Panc1 (cell line): Measurements from ENCODE around the gene PHKG1. TPM values are rescaled to one million over a fixed set of nuclear protein-coding genes. Genes with fewer than 3 reads are reported as not detected.
"Not testable (repeated sequence)": the region's sequence is repeated elsewhere in the genome, so short reads cannot be mapped to it uniquely, and the experiment has no call there.

Experiments
- ATAC-seq: fragments of 200-7000 bp; cut with Tn5 transposase; 2 replicates; pipeline ENCODE4 v1.9.1; 2020; ENCODE audit warnings: mild to moderate bottlenecking, moderate library complexity
- Bru-seq: library from RNA; stranded (reverse); fragments of 400-500 nt; gene quantifications from one replicate; lab custom pipeline; 2021; lab: Mats Ljungman, UMichigan
- BruChase-seq, 2 experiments: library from RNA; stranded (reverse); fragments of 400-500 nt; gene quantifications; one replicate each; lab custom pipeline; 2021; lab: Mats Ljungman, UMichigan
- BruUV-seq: library from RNA; stranded (reverse); fragments of 400-500 nt; replicated peaks from 2 replicates; lab custom pipeline; 2021; lab: Mats Ljungman, UMichigan
- CTCF ChIA-PET: fragments of 300-600 bp; sonication (Branson Sonifier 250); formaldehyde crosslinking; loops from one replicate; lab custom pipeline; 2022; ENCODE audit warnings: antibody characterized with exemption; lab: Charles Lee
- POLR2A ChIA-PET: fragments of 300-600 bp; sonication (Branson Sonifier 250); formaldehyde crosslinking; loops from one replicate; lab custom pipeline; 2022; ENCODE audit warnings: antibody characterized with exemption; lab: Charles Lee
- DNase-seq: peaks from one replicate; pipeline ENCODE4 v3.0.0-alpha.2; 2010; ENCODE audit warnings: low read depth, low spot score
- H3K27ac ChIP-seq: 2 replicates; pipeline ENCODE4 v1.5.1; 2011; ENCODE audit warnings: mild to moderate bottlenecking, low read length, inconsistent platforms
- H3K27me3 ChIP-seq: fragments of 200-500 bp; sonication (Bioruptor generic); 2 replicates; pipeline ENCODE4 v1.6.0; 2014; ENCODE audit warnings: low read length, inconsistent platforms; ENCODE audit not compliant: control insufficient read depth, insufficient read depth
- H3K36me3 ChIP-seq: fragments of 200-500 bp; sonication (Bioruptor generic); 2 replicates; pipeline ENCODE4 v1.5.1; 2014; ENCODE audit warnings: inconsistent platforms, mild to moderate bottlenecking, low read length, moderate library complexity; ENCODE audit not compliant: control insufficient read depth, insufficient read depth
- H3K4me1 ChIP-seq: 2 replicates; pipeline ENCODE4 v1.5.1; 2011; ENCODE audit warnings: inconsistent platforms, mild to moderate bottlenecking, low read length, moderate library complexity; ENCODE audit not compliant: control insufficient read depth, insufficient read depth
- H3K4me3 ChIP-seq, 2 experiments: 2 replicates each; pipeline ENCODE4 v1.5.1; 2011 to 2012; ENCODE audit warnings: low read depth in 2 of 2, low read length in 2 of 2, mild to moderate bottlenecking in 2 of 2, inconsistent platforms in 1 of 2, moderate library complexity in 1 of 2
- H3K9me3 ChIP-seq: fragments of 200-500 bp; sonication (Bioruptor generic); 2 replicates; pipeline ENCODE4 v1.5.1; 2014; ENCODE audit warnings: low read depth, mild to moderate bottlenecking, inconsistent platforms, low read length, moderate library complexity; ENCODE audit not compliant: control insufficient read depth, insufficient read depth
- POLR2AphosphoS5 ChIP-seq: IDR thresholded peaks from 2 replicates; pipeline ENCODE4 v1.6.1; 2012; ENCODE audit warnings: mild to moderate bottlenecking, low read depth, low read length, moderate library complexity
- SIN3A ChIP-seq: IDR thresholded peaks from 2 replicates; pipeline ENCODE4 v1.6.1; 2012; ENCODE audit warnings: low read depth, mild to moderate bottlenecking, low read length, moderate library complexity, borderline replicate concordance; ENCODE audit not compliant: insufficient read depth
- TCF7L2 ChIP-seq: IDR thresholded peaks from 2 replicates; pipeline ENCODE4 v1.6.1; 2011; ENCODE audit warnings: mild to moderate bottlenecking, low read depth, low read length, inconsistent platforms
- in situ Hi-C: cut with HindIII; loops from 2 replicates; pipeline ENCODE4 v1.10.0; 2016; ENCODE audit warnings: low sequenced_read_pairs, low pct_unique_long_range_greater_than_20kb
- intact Hi-C: fragments of 100-400 bp; cut with micrococcal nuclease; formaldehyde crosslinking; loops from one replicate; pipeline ENCODE4 v1.10.0; 2022; ENCODE audit not compliant: unreplicated experiment
- long read RNA-seq: library from polyadenylated mRNA; unstranded; transcript quantifications from one replicate; pipeline ENCODE4 v2.0.0, GENCODE V29; 2021; ENCODE audit not compliant: unreplicated experiment
- polyA plus RNA-seq: library from polyadenylated mRNA; unstranded; fragments of >200 nt; gene quantifications from one replicate; pipeline ENCODE4 v1.2.1, GENCODE V29; 2012; ENCODE audit warnings: missing spikeins; ENCODE audit not compliant: insufficient read length
- total RNA-seq: library from RNA; stranded (reverse); gene quantifications from one replicate; pipeline ENCODE4 v1.2.1, GENCODE V29; 2021; ENCODE audit not compliant: unreplicated experiment
- TF ChIP-seq, protein P1 (sequence below): fragments of 450-650 bp; IDR thresholded peaks from 2 replicates; pipeline ENCODE4 v1.5.1; 2017; ENCODE audit warnings: mild to moderate bottlenecking
- TF ChIP-seq, protein P2 (sequence below), 2 experiments: IDR thresholded peaks; 2 replicates each; pipeline ENCODE4 v1.6.1; 2011 to 2012; ENCODE audit warnings: low read depth in 2 of 2, control low read depth in 1 of 2, low read length in 1 of 2, mild to moderate bottlenecking in 1 of 2, moderate library complexity in 1 of 2; ENCODE audit not compliant: insufficient read depth in 1 of 2

Gene PHKG1
- total RNA-seq (0.67 TPM), Bru-seq, nascent RNA (percentile 34 among the genes with signal in this experiment), BruChase-seq, experiment 1, labeled RNA remaining after a 2-hour chase (percentile 44 among the genes with signal in this experiment), BruChase-seq, experiment 2, labeled RNA remaining after a 6-hour chase (percentile 40 among the genes with signal in this experiment)
- 1.3 TPM for polyA plus RNA-seq
- long read RNA-seq, partial matches to known transcripts: 0 of 9 reads
- long read RNA-seq, other reads (novel, unspliced or antisense): 9 of 9 reads

DNA sequence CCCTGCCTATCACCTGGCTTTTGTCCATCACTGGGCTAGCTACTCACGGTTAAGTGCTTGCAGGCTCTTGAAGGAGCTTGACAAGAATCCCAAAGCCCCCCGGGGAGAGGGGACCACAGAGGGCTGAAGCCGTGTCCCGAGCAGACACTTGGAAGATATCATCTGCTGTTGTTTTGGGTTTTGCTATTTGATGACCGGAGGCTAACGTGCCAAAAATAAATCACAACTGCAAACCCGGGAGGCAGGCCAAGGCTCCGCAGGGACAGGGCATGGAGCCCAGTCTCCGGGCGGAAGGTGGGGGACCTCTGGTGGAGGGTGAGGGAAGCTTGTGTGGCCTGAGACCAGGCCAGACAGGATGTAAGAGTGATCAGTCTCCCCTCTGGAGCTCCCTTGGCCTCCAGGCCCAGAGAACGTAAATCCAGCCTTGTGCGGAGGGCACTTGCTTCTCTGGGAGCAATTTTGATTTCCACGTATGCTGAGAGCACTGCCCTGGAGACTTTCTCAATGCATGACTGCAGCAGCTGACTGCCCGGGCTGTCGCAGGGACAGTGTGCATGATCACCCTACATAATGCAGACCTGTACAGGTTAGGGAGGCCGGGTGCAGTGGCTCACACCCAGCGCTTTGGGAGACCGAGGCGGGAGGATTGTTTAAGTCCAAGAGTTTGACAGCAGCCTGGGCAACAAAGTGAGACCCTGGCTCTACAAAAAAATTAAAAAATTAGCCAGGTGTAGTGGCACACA is at the start of gene PHKG1:
Gene PHKG1 (minus strand): TSS at position 164 of the 743 bp plus-strand sequence. CDS start 4,011 bp downstream, outside the sequence.
- Histone ChIP-seq H3K36me3 (no peaks in the 10 kb centered on the region), H3K4me3 (no peak within 1 kb of the TSS), H3K4me1 (peaks cover 12% of the 10 kb centered on the region; the same call in 1 of the 2 replicates), H3K27ac (peak within 1 kb of the TSS; percentile 29; the same call in 1 of the 2 replicates), H3K27me3 (no peaks in the 10 kb centered on the region), H3K9me3 (no peaks in the 10 kb centered on the region)
- intact Hi-C loops: no loop called here
- CTCF ChIA-PET: interaction anchor here (0.5 to 1.2 kb wide), 4 partner anchors 13 to 35 kb away, joined by 3 to 5 read pairs (median 4); partner anchors contain the start of gene CHCHD2
- in situ Hi-C loops: no loop called here
- BruUV-seq: no TSS peak
- POLR2A ChIA-PET: interaction anchor here (0.5 to 0.6 kb wide), 2 partner anchors 39 to 87 kb away, joined by 3 to 6 read pairs; no protein-coding TSS in a partner anchor
- DNase-seq (no peak), ATAC-seq (peak; percentile 92)
- TF ChIP-seq POLR2AphosphoS5: no peak; the same call in 1 of the 2 replicates
- TF ChIP-seq, protein P1, sequence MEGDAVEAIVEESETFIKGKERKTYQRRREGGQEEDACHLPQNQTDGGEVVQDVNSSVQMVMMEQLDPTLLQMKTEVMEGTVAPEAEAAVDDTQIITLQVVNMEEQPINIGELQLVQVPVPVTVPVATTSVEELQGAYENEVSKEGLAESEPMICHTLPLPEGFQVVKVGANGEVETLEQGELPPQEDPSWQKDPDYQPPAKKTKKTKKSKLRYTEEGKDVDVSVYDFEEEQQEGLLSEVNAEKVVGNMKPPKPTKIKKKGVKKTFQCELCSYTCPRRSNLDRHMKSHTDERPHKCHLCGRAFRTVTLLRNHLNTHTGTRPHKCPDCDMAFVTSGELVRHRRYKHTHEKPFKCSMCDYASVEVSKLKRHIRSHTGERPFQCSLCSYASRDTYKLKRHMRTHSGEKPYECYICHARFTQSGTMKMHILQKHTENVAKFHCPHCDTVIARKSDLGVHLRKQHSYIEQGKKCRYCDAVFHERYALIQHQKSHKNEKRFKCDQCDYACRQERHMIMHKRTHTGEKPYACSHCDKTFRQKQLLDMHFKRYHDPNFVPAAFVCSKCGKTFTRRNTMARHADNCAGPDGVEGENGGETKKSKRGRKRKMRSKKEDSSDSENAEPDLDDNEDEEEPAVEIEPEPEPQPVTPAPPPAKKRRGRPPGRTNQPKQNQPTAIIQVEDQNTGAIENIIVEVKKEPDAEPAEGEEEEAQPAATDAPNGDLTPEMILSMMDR: no peak; the same call in 1 of the 2 replicates
- TF ChIP-seq SIN3A: no peak
- TF ChIP-seq, protein P2, sequence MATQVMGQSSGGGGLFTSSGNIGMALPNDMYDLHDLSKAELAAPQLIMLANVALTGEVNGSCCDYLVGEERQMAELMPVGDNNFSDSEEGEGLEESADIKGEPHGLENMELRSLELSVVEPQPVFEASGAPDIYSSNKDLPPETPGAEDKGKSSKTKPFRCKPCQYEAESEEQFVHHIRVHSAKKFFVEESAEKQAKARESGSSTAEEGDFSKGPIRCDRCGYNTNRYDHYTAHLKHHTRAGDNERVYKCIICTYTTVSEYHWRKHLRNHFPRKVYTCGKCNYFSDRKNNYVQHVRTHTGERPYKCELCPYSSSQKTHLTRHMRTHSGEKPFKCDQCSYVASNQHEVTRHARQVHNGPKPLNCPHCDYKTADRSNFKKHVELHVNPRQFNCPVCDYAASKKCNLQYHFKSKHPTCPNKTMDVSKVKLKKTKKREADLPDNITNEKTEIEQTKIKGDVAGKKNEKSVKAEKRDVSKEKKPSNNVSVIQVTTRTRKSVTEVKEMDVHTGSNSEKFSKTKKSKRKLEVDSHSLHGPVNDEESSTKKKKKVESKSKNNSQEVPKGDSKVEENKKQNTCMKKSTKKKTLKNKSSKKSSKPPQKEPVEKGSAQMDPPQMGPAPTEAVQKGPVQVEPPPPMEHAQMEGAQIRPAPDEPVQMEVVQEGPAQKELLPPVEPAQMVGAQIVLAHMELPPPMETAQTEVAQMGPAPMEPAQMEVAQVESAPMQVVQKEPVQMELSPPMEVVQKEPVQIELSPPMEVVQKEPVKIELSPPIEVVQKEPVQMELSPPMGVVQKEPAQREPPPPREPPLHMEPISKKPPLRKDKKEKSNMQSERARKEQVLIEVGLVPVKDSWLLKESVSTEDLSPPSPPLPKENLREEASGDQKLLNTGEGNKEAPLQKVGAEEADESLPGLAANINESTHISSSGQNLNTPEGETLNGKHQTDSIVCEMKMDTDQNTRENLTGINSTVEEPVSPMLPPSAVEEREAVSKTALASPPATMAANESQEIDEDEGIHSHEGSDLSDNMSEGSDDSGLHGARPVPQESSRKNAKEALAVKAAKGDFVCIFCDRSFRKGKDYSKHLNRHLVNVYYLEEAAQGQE (IDR thresholded peaks at IDR 0.05; ENCODE audit: insufficient read depth in 1 of 2, low read depth in 2 of 2, low read length in 1 of 2): no peak
- no peak for TF ChIP-seq TCF7L2

DNA sequence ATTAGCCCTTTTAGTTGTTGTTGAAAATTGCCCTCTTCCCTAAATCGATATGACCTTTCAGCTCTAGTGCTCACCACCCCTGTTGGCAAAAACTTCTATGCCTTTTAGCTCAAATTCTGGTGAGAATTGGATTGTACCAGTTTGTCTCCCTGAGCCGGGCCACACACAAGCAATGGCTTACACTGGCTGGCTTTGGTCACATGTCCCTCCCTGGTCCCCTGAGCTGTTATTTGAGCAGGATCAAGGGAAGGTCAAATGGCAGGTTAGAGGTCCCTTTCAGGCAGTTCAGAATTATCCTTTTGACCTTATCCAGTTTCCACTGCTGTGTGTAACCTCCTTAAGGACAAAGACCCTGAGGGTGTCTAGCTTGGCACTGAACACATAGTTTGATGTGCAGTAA is 38.3 kb upstream of the PHKG1 start:
- H3K9me3 ChIP-seq, intact Hi-C loops, CTCF ChIA-PET, DNase-seq, ATAC-seq, H3K4me3 ChIP-seq, POLR2A ChIA-PET, BruUV-seq, in situ Hi-C loops, H3K27ac ChIP-seq, H3K36me3 ChIP-seq, H3K4me1 ChIP-seq, H3K27me3 ChIP-seq: not testable (repeated sequence)
